ENCODE measurements around the gene CFAP97D2.

Gene CFAP97D2

GRCh38 chr13:114134111-114134943 lies 44.7 kb upstream of the CFAP97D2 start:
- H3K4me3 ChIP-seq (ENCODE audit: low read depth, low read length) = no peak overlapping the region
- TF ChIP-seq CTCF (conservative IDR thresholded peaks at IDR 0.05; ENCODE audit: low read depth, low read length) = no peak
- DNase-seq (ENCODE audit: low read depth) = no peak

GRCh38 chr13:114134944-114135610 lies 44.0 kb upstream of the CFAP97D2 start:
- no peak for DNase-seq (ENCODE audit: low read depth)
- TF ChIP-seq CTCF (conservative IDR thresholded peaks at IDR 0.05; ENCODE audit: low read depth, low read length) = no peak
- H3K4me3 ChIP-seq (ENCODE audit: low read depth, low read length) = no peak overlapping the region

GRCh38 chr13:114135731-114136171 lies 43.3 kb upstream of the CFAP97D2 start:
- no peak overlapping the region for H3K4me3 ChIP-seq (ENCODE audit: low read depth, low read length)
- DNase-seq (ENCODE audit: low read depth) = no peak
- TF ChIP-seq CTCF (conservative IDR thresholded peaks at IDR 0.05; ENCODE audit: low read depth, low read length) = no peak

- H3K4me3 ChIP-seq (ENCODE audit: low read depth, low read length) = no peak overlapping the region
- no peak for TF ChIP-seq CTCF (conservative IDR thresholded peaks at IDR 0.05; ENCODE audit: low read depth, low read length)
- no peak for DNase-seq (ENCODE audit: low read depth)
Measured at GRCh38 chr13:114136576-114136975, 42.5 kb upstream of the CFAP97D2 start.

GRCh38 chr13:114140131-114140905 lies 38.7 kb upstream of the CFAP97D2 start:
- no peak for TF ChIP-seq CTCF (conservative IDR thresholded peaks at IDR 0.05; ENCODE audit: low read depth, low read length)
- H3K4me3 ChIP-seq (ENCODE audit: low read depth, low read length) = no peak overlapping the region
- no peak for DNase-seq (ENCODE audit: low read depth)

GRCh38 chr13:114140906-114141250 lies 38.2 kb upstream of the CFAP97D2 start:
- no peak for TF ChIP-seq CTCF (conservative IDR thresholded peaks at IDR 0.05; ENCODE audit: low read depth, low read length)
- no peak for DNase-seq (ENCODE audit: low read depth)
- no peak overlapping the region for H3K4me3 ChIP-seq (ENCODE audit: low read depth, low read length)

Measured in choroid plexus epithelial cell (primary cell).